A549 (cell line): ENCODE results near the gene RUNX2. TPM values are rescaled to one million over a fixed set of nuclear protein-coding genes. Genes with fewer than 3 reads are reported as not detected.
A peak's percentile ranks its signal among the peaks of the same experiment; 100 is the strongest.

Experiments
- ATAC-seq, 2 experiments: fragments of 200-7000 bp in 1 of 2; fragments of >200 bp in 1 of 2; cut with Nextera tagmentation in 1 of 2; cut with Tn5 transposase in 1 of 2; 3 replicates each; pipeline versions ENCODE4 v1.8.0 to v1.9.1; 2018 to 2020; ENCODE audit warnings: mild to moderate bottlenecking in 1 of 2, moderate library complexity in 1 of 2
- CTCF ChIA-PET: fragments of 300-600 bp; sonication (Branson Sonifier 250); formaldehyde crosslinking; extraction: SDS; loops from one replicate; lab custom pipeline; 2021; ENCODE audit warnings: antibody characterized with exemption, inconsistent platforms; lab: Yijun Ruan, JAX
- POLR2A ChIA-PET: fragments of 350-600 bp; formaldehyde crosslinking; extraction: SDS; loops from one replicate; lab custom pipeline; 2021; ENCODE audit warnings: antibody characterized with exemption, inconsistent platforms; lab: Yijun Ruan, JAX
- DNase-seq, 2 experiments: peaks; one replicate each; pipeline versions ENCODE4 v3.0.0 to v3.0.0-alpha.2; 2011 to 2016; ENCODE audit warnings: low read depth in 1 of 2, low spot score in 1 of 2
- FAIRE-seq: peaks from 2 replicates; lab custom pipeline; 2011; peaks lifted over from hg19 to GRCh38; lab: Jason Lieb, UNC
- H3K27ac ChIP-seq, 2 experiments: fragments of >200 bp; sonication (Bioruptor Twin); formaldehyde crosslinking; 3 replicates each; pipeline ENCODE4 v1.5.1; 2016 to 2017
- H3K4me1 ChIP-seq: fragments of >200 bp; sonication (Bioruptor Twin); formaldehyde crosslinking; 3 replicates; pipeline ENCODE4 v1.6.1; 2016
- H3K4me2 ChIP-seq: fragments of >200 bp; sonication (Bioruptor Twin); formaldehyde crosslinking; 3 replicates; pipeline ENCODE4 v1.6.1; 2016
- H3K4me3 ChIP-seq: fragments of >200 bp; sonication (Bioruptor Twin); formaldehyde crosslinking; 3 replicates; pipeline ENCODE4 v1.5.1; 2016
- H3K9me3 ChIP-seq: fragments of >200 bp; sonication (Bioruptor Twin); formaldehyde crosslinking; 3 replicates; pipeline ENCODE4 v1.6.1; 2016
- BCL3 ChIP-seq: fragments of >200 bp; sonication (Bioruptor Twin); formaldehyde crosslinking; IDR thresholded peaks from 3 replicates; pipeline ENCODE4 v1.6.1; 2016
- E2F6 ChIP-seq: IDR thresholded peaks from 2 replicates; pipeline ENCODE4 v1.6.1; 2012; ENCODE audit warnings: low read depth, borderline replicate concordance
- EP300 ChIP-seq, 2 experiments: fragments of >200 bp; sonication (Bioruptor Twin); formaldehyde crosslinking; IDR thresholded peaks; 2 replicates in 1 of 2; 3 replicates in 1 of 2; pipeline ENCODE4 v1.6.1; 2016 to 2017
- ESRRA ChIP-seq: fragments of 150-350 bp; IDR thresholded peaks from 2 replicates; pipeline ENCODE4 v1.6.1; 2014; ENCODE audit warnings: mild to moderate bottlenecking, low read length, borderline replicate concordance
- FOSB ChIP-seq: fragments of 250-450 bp; sonication (Bioruptor Pico); IDR thresholded peaks from 2 replicates; pipeline ENCODE4 v1.5.0; 2020; ENCODE audit warnings: mild to moderate bottlenecking, moderate library complexity
- FOSL2 ChIP-seq, 2 experiments: fragments of 450-650 bp in 1 of 2; fragments of >200 bp in 1 of 2; sonication (Bioruptor Twin) in 1 of 2; formaldehyde crosslinking; IDR thresholded peaks; 2 replicates each; pipeline versions ENCODE4 v1.5.0 to v1.6.1; 2016 to 2020; ENCODE audit warnings: mild to moderate bottlenecking in 1 of 2, moderate library complexity in 1 of 2
- GATA3 ChIP-seq: IDR thresholded peaks from 2 replicates; pipeline ENCODE4 v1.6.1; 2012; ENCODE audit warnings: borderline replicate concordance
- HMGXB4 ChIP-seq: fragments of 250-450 bp; sonication (Bioruptor Pico); IDR thresholded peaks from 2 replicates; pipeline ENCODE4 v1.5.0; 2021; ENCODE audit warnings: mild to moderate bottlenecking, moderate library complexity, borderline replicate concordance
- HOXA7 ChIP-seq: fragments of 250-450 bp; sonication (Bioruptor Pico); IDR thresholded peaks from 2 replicates; pipeline ENCODE4 v1.5.0; 2020; ENCODE audit warnings: mild to moderate bottlenecking, moderate library complexity
- JUN ChIP-seq, 2 experiments: fragments of >200 bp; sonication (Bioruptor Twin); formaldehyde crosslinking; IDR thresholded peaks; 2 replicates in 1 of 2; 3 replicates in 1 of 2; pipeline ENCODE4 v1.6.1; 2016 to 2017
- MAX ChIP-seq: IDR thresholded peaks from 2 replicates; pipeline ENCODE4 v1.6.1; 2012
- MAZ ChIP-seq: fragments of 150-350 bp; IDR thresholded peaks from 2 replicates; pipeline ENCODE4 v1.6.1; 2014; ENCODE audit warnings: antibody characterized with exemption, low read depth, low read length, borderline replicate concordance
- MYC ChIP-seq: IDR thresholded peaks from 2 replicates; pipeline ENCODE4 v1.6.1; 2012; ENCODE audit warnings: mild to moderate bottlenecking, inconsistent platforms, low read length, improper control_type of control experiment, borderline replicate concordance
- NR3C1 ChIP-seq: fragments of >200 bp; sonication (Bioruptor Twin); formaldehyde crosslinking; IDR thresholded peaks from 3 replicates; pipeline ENCODE4 v1.6.1; 2017
- PHF8 ChIP-seq: fragments of 200-600 bp; sonication (generic); IDR thresholded peaks from 2 replicates; pipeline ENCODE4 v1.6.1; 2016; ENCODE audit warnings: low read depth, mild to moderate bottlenecking, antibody characterized with exemption, moderate library complexity, borderline replicate concordance
- POLR2A ChIP-seq: IDR thresholded peaks from 2 replicates; pipeline ENCODE4 v1.6.1; 2012; ENCODE audit warnings: mild to moderate bottlenecking, low read length
- POLR2AphosphoS2 ChIP-seq: conservative IDR thresholded peaks from 2 replicates; pipeline ENCODE4 v1.6.1; 2012; ENCODE audit warnings: low read length, improper control_type of control experiment, inconsistent platforms
- RAD21 ChIP-seq, 2 experiments: fragments of >200 bp in 1 of 2; sonication (Bioruptor Twin) in 1 of 2; formaldehyde crosslinking in 1 of 2; IDR thresholded peaks in 1 of 2; conservative IDR thresholded peaks in 1 of 2; 2 replicates in 1 of 2; 3 replicates in 1 of 2; pipeline ENCODE4 v1.6.1; 2012 to 2018; ENCODE audit warnings: inconsistent platforms in 1 of 2
- TP53 ChIP-seq: fragments of 250-450 bp; sonication (Bioruptor Pico); IDR thresholded peaks from 2 replicates; pipeline ENCODE4 v1.5.0; 2021; ENCODE audit warnings: mild to moderate bottlenecking, moderate library complexity
- ZSCAN20 ChIP-seq: fragments of 250-450 bp; sonication (Bioruptor Pico); IDR thresholded peaks from 2 replicates; pipeline ENCODE4 v1.8.0; 2022; ENCODE audit warnings: mild to moderate bottlenecking, moderate library complexity
- WGBS: methylation state at CpG from one replicate; pipeline ENCODE4 v1.1.6; 2017; ENCODE audit errors: missing lambda C conversion rate; 5-methylcytosine and 5-hydroxymethylcytosine counted together
- polyA plus RNA-seq, 4 experiments: library from polyadenylated mRNA; depleted of rRNA in 3 of 4; stranded (reverse); fragments of >200 nt; fragmentation: RNase III in 1 of 4; extraction: RNeasy Plus Mini Kit Qiagen cat#74134 plus additional on column Dnase treatment in 1 of 4; gene quantifications; 2 replicates in 3 of 4; 3 replicates in 1 of 4; pipeline ENCODE4 v1.2.3, GENCODE V29; 2011 to 2017

RUNX2 gene
- polyA plus RNA-seq, 2 of the 4 experiments (the other 2 are of a cell fraction) = 0.13 to 0.83 TPM

GRCh38 chr6:45376310-45377042, 48.3 kb downstream of the RUNX2 start:
- 57% methylated on average over 11 of the region's 11 CpGs for WGBS
- DNase-seq (no peak), ATAC-seq (no peak), FAIRE-seq (no peak)
- H3K9me3 ChIP-seq = no peaks in the 10 kb centered on the region
- H3K4me2 ChIP-seq = peak overlapping the region; percentile 84
- POLR2A ChIA-PET = interaction anchor here (0.6 kb wide), 1 partner anchor 168 kb away, joined by 3 read pairs; no protein-coding TSS in a partner anchor
- peaks cover 8% of the 10 kb centered on the region; the same call in 1 of the 3 replicates for H3K4me1 ChIP-seq
- TF ChIP-seq GATA3 (no peak), FOSB (CRISPR knock-in tag) (no peak), NR3C1 (no peak), HOXA7 (CRISPR knock-in tag) (no peak)
- CTCF ChIA-PET = interaction anchor here (0.7 to 1.5 kb wide), 2 partner anchors 124 to 721 kb away, joined by 4 to 5 read pairs; no protein-coding TSS in a partner anchor
- peak overlapping the region; percentile 97 to 99 for H3K27ac ChIP-seq
- peak overlapping the region; percentile 72 for H3K4me3 ChIP-seq

- Histone ChIP-seq H3K27ac (peak overlapping the region; percentile 97 to 99), H3K4me1 (peaks cover 8% of the 10 kb centered on the region; the same call in 1 of the 3 replicates), H3K4me2 (peak overlapping the region; percentile 84), H3K9me3 (no peaks in the 10 kb centered on the region), H3K4me3 (peak overlapping the region; percentile 72)
- ATAC-seq = peak in 1 of 2 experiments; percentile 31; a peak in 3 of 6 replicates
- no peak for FAIRE-seq
- ChIA-PET CTCF (no interaction called here), POLR2A (interaction anchor here (0.6 to 1.4 kb wide), 3 partner anchors 17 to 168 kb away, joined by 3 to 5 read pairs (median 3); no protein-coding TSS in a partner anchor)
- 2% methylated on average over 12 of the region's 21 CpGs for WGBS
- DNase-seq = peak in 1 of 2 experiments; percentile 6
- no peak for TF ChIP-seq ESRRA
- no peak for TF ChIP-seq TP53 (CRISPR knock-in tag)
Measured at GRCh38 chr6:45377043-45377553, 49.0 kb downstream of the RUNX2 start.

GRCh38 chr6:45377554-45378333, 49.6 kb downstream of the RUNX2 start, which contains the start of gene SUPT3H:
SUPT3H (minus strand) TSS chr6:45377934.
- POLR2A ChIA-PET = interaction anchor here (0.6 to 1.4 kb wide), 12 partner anchors 15 to 902 kb away, joined by 3 to 7 read pairs (median 5); no protein-coding TSS in a partner anchor
- FAIRE-seq (no peak), ATAC-seq (peak; percentile 92 to 96), DNase-seq (peak; percentile 47 to 94)
- TF ChIP-seq POLR2AphosphoS2 (no peak), PHF8 (peak; percentile 84; the same call in 1 of the 2 replicates), BCL3 (peak; percentile 52; the same call in 1 of the 3 replicates), EP300 (IDR thresholded peaks at IDR 0.05) (no peak), ZSCAN20 (CRISPR knock-in tag) (no peak), MAX (peak; percentile 96), TP53 (CRISPR knock-in tag) (no peak), POLR2A (peak; percentile 82), JUN (IDR thresholded peaks at IDR 0.05) (peak; percentile 70 to 74; a peak in 3 of 5 replicates), MAZ (0 out of 2 replicates have a peak, but pooled peaks have one; percentile 35), HMGXB4 (CRISPR knock-in tag) (no peak), MYC (peak; percentile 87; the same call in 1 of the 2 replicates), E2F6 (peak; percentile 68), RAD21 (conservative IDR thresholded peaks at IDR 0.05 in 1 of 2, IDR thresholded peaks at IDR 0.05 in 1 of 2) (peak in 1 of 2 experiments; percentile 25; a peak in 2 of 5 replicates), FOSL2 (IDR thresholded peaks at IDR 0.05) (no peak), FOSL2 (CRISPR knock-in tag; IDR thresholded peaks at IDR 0.05) (no peak)
- H3K4me1 ChIP-seq = peaks cover 8% of the 10 kb centered on the region; the same call in 1 of the 3 replicates
- CTCF ChIA-PET = interaction anchor here (0.9 to 1.3 kb wide), 4 partner anchors 28 to 902 kb away, joined by 3 to 4 read pairs (median 4); no protein-coding TSS in a partner anchor
- H3K4me2 ChIP-seq = peak within 1 kb of the TSS; percentile 87
- no peaks in the 10 kb centered on the region for H3K9me3 ChIP-seq
- peak within 1 kb of the TSS; percentile 97 to 99 for H3K27ac ChIP-seq
- H3K4me3 ChIP-seq = peak within 1 kb of the TSS; percentile 72
- WGBS = 0% methylated on average over 1 of the region's 75 CpGs
